ENCODE data around the gene BTBD9. TPM values are rescaled to one million over a fixed set of nuclear protein-coding genes. Genes with fewer than 3 reads are reported as not detected.

Gene BTBD9
- total and polyA plus RNA-seq, 4 donors = 8.7 to 73.9 (median 28.3) TPM

GRCh38 chr6:38580030-38580429, 59.7 kb downstream of the BTBD9 start:
- no peak for TF ChIP-seq CTCF (IDR thresholded peaks at IDR 0.05; ENCODE audit: control extremely low read depth, extremely low read depth)
- WGBS, 2 donors = 97% methylated on average over 6 of the region's 6 CpGs
- no peak overlapping the region for H3K9ac ChIP-seq (ENCODE audit: insufficient read depth in 1 of 2, low read length in 2 of 2)

GRCh38 chr6:38579010-38579628, 60.6 kb downstream of the BTBD9 start:
- ATAC-seq (ENCODE audit: insufficient read depth, low FRiP score) (no peak), DNase-seq (no peak)
- TF ChIP-seq CTCF (IDR thresholded peaks at IDR 0.05; ENCODE audit: control extremely low read depth, extremely low read depth) = no peak
- peaks cover 0 to 3% (median 0%) of the 10 kb centered on the region in 5 donors for H3K4me1 ChIP-seq (ENCODE audit: control insufficient read depth in 5 of 5, insufficient read depth in 5 of 5, low read length in 5 of 5)
- no peaks in the 10 kb centered on the region for H3K27me3 ChIP-seq (ENCODE audit: control insufficient read depth in 3 of 3, insufficient read depth in 3 of 3, low read length in 2 of 3)
- no peak overlapping the region for H3K4me3 ChIP-seq
- no peak overlapping the region for H3K9ac ChIP-seq (ENCODE audit: insufficient read depth in 1 of 2, low read length in 2 of 2)
- H3K9me3 ChIP-seq (ENCODE audit: control insufficient read depth in 4 of 4, insufficient read depth in 3 of 4, low read length in 3 of 4) = no peaks in the 10 kb centered on the region
- H3K36me3 ChIP-seq (ENCODE audit: control insufficient read depth in 4 of 4, insufficient read depth in 4 of 4, low read length in 4 of 4) = peaks cover 0 to 7% (median 2%) of the 10 kb centered on the region in 4 donors
- no peak overlapping the region for H3K27ac ChIP-seq (ENCODE audit: low read depth in 1 of 2, low read length in 1 of 2)

More at GRCh38 chr6:38580030-38580429, 59.7 kb downstream of the BTBD9 start:
- no peak for DNase-seq
- ATAC-seq (ENCODE audit: insufficient read depth, low FRiP score) = no peak
- no peaks in the 10 kb centered on the region for H3K27me3 ChIP-seq (ENCODE audit: control insufficient read depth in 3 of 3, insufficient read depth in 3 of 3, low read length in 2 of 3)
- H3K27ac ChIP-seq (ENCODE audit: low read depth in 1 of 2, low read length in 1 of 2) = no peak overlapping the region
- H3K36me3 ChIP-seq (ENCODE audit: control insufficient read depth in 4 of 4, insufficient read depth in 4 of 4, low read length in 4 of 4) = peaks cover 0 to 7% (median 3%) of the 10 kb centered on the region in 4 donors
- H3K9me3 ChIP-seq (ENCODE audit: control insufficient read depth in 4 of 4, insufficient read depth in 3 of 4, low read length in 3 of 4) = no peaks in the 10 kb centered on the region
- peaks cover 0 to 3% (median 0%) of the 10 kb centered on the region in 5 donors for H3K4me1 ChIP-seq (ENCODE audit: control insufficient read depth in 5 of 5, insufficient read depth in 5 of 5, low read length in 5 of 5)
- H3K4me3 ChIP-seq = no peak overlapping the region

- TF ChIP-seq CTCF (IDR thresholded peaks at IDR 0.05; ENCODE audit: control extremely low read depth, extremely low read depth) = no peak
- 86 to 89% methylated on average over 6 of the region's 6 CpGs for WGBS, 2 donors
These were observed 61.7 kb downstream of the BTBD9 start for GRCh38 chr6:38578075-38578474.

GRCh38 chr6:38577492-38577891, 62.2 kb downstream of the BTBD9 start:
- DNase-seq = no peak
- no peak overlapping the region for H3K9ac ChIP-seq (ENCODE audit: insufficient read depth in 1 of 2, low read length in 2 of 2)
- H3K27ac ChIP-seq (ENCODE audit: low read depth in 1 of 2, low read length in 1 of 2) = no peak overlapping the region
- H3K4me3 ChIP-seq = no peak overlapping the region
- H3K36me3 ChIP-seq (ENCODE audit: control insufficient read depth in 4 of 4, insufficient read depth in 4 of 4, low read length in 4 of 4) = peaks cover 0 to 7% (median 2%) of the 10 kb centered on the region in 4 donors
- H3K9me3 ChIP-seq (ENCODE audit: control insufficient read depth in 4 of 4, insufficient read depth in 3 of 4, low read length in 3 of 4) = no peaks in the 10 kb centered on the region
- no peak for TF ChIP-seq CTCF (IDR thresholded peaks at IDR 0.05; ENCODE audit: control extremely low read depth, extremely low read depth)
- H3K27me3 ChIP-seq (ENCODE audit: control insufficient read depth in 3 of 3, insufficient read depth in 3 of 3, low read length in 2 of 3) = no peaks in the 10 kb centered on the region
- no peaks in the 10 kb centered on the region for H3K4me1 ChIP-seq (ENCODE audit: control insufficient read depth in 5 of 5, insufficient read depth in 5 of 5, low read length in 5 of 5)
- no peak for ATAC-seq (ENCODE audit: insufficient read depth, low FRiP score)
- 77 to 93% methylated on average over 2 of the region's 2 CpGs for WGBS, 2 donors

More at GRCh38 chr6:38578075-38578474, 61.7 kb downstream of the BTBD9 start:
- peaks cover 0 to 1% (median 0%) of the 10 kb centered on the region in 5 donors for H3K4me1 ChIP-seq (ENCODE audit: control insufficient read depth in 5 of 5, insufficient read depth in 5 of 5, low read length in 5 of 5)
- no peak overlapping the region for H3K4me3 ChIP-seq
- H3K36me3 ChIP-seq (ENCODE audit: control insufficient read depth in 4 of 4, insufficient read depth in 4 of 4, low read length in 4 of 4) = peaks cover 0 to 7% (median 2%) of the 10 kb centered on the region in 4 donors
- H3K9me3 ChIP-seq (ENCODE audit: control insufficient read depth in 4 of 4, insufficient read depth in 3 of 4, low read length in 3 of 4) = no peaks in the 10 kb centered on the region
- H3K27ac ChIP-seq (ENCODE audit: low read depth in 1 of 2, low read length in 1 of 2) = no peak overlapping the region
- H3K9ac ChIP-seq (ENCODE audit: insufficient read depth in 1 of 2, low read length in 2 of 2) = no peak overlapping the region
- no peak for ATAC-seq (ENCODE audit: insufficient read depth, low FRiP score)
- no peaks in the 10 kb centered on the region for H3K27me3 ChIP-seq (ENCODE audit: control insufficient read depth in 3 of 3, insufficient read depth in 3 of 3, low read length in 2 of 3)
- DNase-seq = no peak
